H1 (cell line): ENCODE results near the gene PDHB. TPM values are rescaled to one million over a fixed set of nuclear protein-coding genes. Genes with fewer than 3 reads are reported as not detected.

ENCODE experiments used
- CTCF ChIA-PET: fragments of 300-600 bp; sonication (Branson Sonifier 250); formaldehyde crosslinking; loops from one replicate; lab custom pipeline; 2021; ENCODE audit not compliant: partially characterized antibody; lab: Charles Lee
- POLR2A ChIA-PET: fragments of 300-600 bp; sonication (Branson Sonifier 250); formaldehyde crosslinking; loops from one replicate; lab custom pipeline; 2021; ENCODE audit warnings: inconsistent platforms; ENCODE audit not compliant: partially characterized antibody; lab: Charles Lee
- DNase-seq, 2 experiments: peaks; one replicate each; pipeline versions ENCODE4 v3.0.0 to v3.0.0-alpha.2; 2010 to 2022; ENCODE audit warnings: low spot score in 2 of 2, low read depth in 1 of 2, mixed read lengths in 1 of 2
- FAIRE-seq: peaks from 2 replicates; lab custom pipeline; 2011; peaks lifted over from hg19 to GRCh38; lab: Jason Lieb, UNC
- H2AFZ ChIP-seq: 2 replicates; pipeline ENCODE4 v1.8.1; 2012; ENCODE audit warnings: low read length, inconsistent platforms
- H2AK5ac ChIP-seq: 2 replicates; pipeline ENCODE4 v1.6.1; 2013; ENCODE audit warnings: low read depth, low read length
- H2BK120ac ChIP-seq: replicated peaks from 2 replicates; pipeline ENCODE3; 2013; ENCODE audit warnings: low read depth, low read length, inconsistent platforms
- H2BK12ac ChIP-seq: 2 replicates; pipeline ENCODE4 v1.6.1; 2013; ENCODE audit warnings: low read depth, low read length
- H2BK15ac ChIP-seq: 2 replicates; pipeline ENCODE4 v1.6.1; 2013; ENCODE audit warnings: low read length
- H2BK20ac ChIP-seq: 2 replicates; pipeline ENCODE4 v1.6.1; 2013; ENCODE audit warnings: low read length
- H2BK5ac ChIP-seq: 2 replicates; pipeline ENCODE4 v1.6.1; 2013; ENCODE audit warnings: low read depth, low read length
- H3K14ac ChIP-seq: 2 replicates; pipeline ENCODE4 v1.6.1; 2013; ENCODE audit warnings: inconsistent platforms; ENCODE audit not compliant: insufficient read length
- H3K18ac ChIP-seq: 2 replicates; pipeline ENCODE4 v1.6.1; 2013; ENCODE audit warnings: low read length; ENCODE audit errors: extremely low read depth
- H3K23ac ChIP-seq: 2 replicates; pipeline ENCODE4 v1.6.1; 2013; ENCODE audit warnings: inconsistent platforms; ENCODE audit not compliant: insufficient read length
- H3K23me2 ChIP-seq: 2 replicates; pipeline ENCODE4 v1.6.1; 2013; ENCODE audit warnings: low read depth, low read length
- H3K27ac ChIP-seq: 2 replicates; pipeline ENCODE4 v1.6.1; 2011; ENCODE audit warnings: low read depth, low read length, inconsistent platforms
- H3K27me3 ChIP-seq, 4 experiments: replicated peaks in 1 of 4; 1 replicate in 1 of 4; 2 replicates in 3 of 4; pipeline versions ENCODE4 v1.6.1 to v1.8.1; 2011 to 2013; ENCODE audit warnings: low read length in 3 of 4, mild to moderate bottlenecking in 3 of 4, inconsistent platforms in 2 of 4, mixed read lengths in 2 of 4, moderate library complexity in 1 of 4; ENCODE audit not compliant: control insufficient read depth in 3 of 4, insufficient read depth in 3 of 4; ENCODE audit errors: extremely low read depth in 1 of 4
- H3K36me3 ChIP-seq, 4 experiments: 2 replicates each; pipeline versions ENCODE4 v1.6.1 to v1.8.1; 2011 to 2013; ENCODE audit warnings: mild to moderate bottlenecking in 4 of 4, low read length in 3 of 4, moderate library complexity in 2 of 4, control low read depth in 1 of 4, inconsistent platforms in 1 of 4; ENCODE audit not compliant: insufficient read depth in 4 of 4, control insufficient read depth in 2 of 4
- H3K4ac ChIP-seq: replicated peaks from 2 replicates; pipeline ENCODE3; 2013; ENCODE audit warnings: low read length, low read depth, mixed read lengths, inconsistent platforms; ENCODE audit not compliant: insufficient read length
- H3K4me1 ChIP-seq, 4 experiments: replicated peaks in 1 of 4; 1 replicate in 1 of 4; 2 replicates in 3 of 4; pipeline versions ENCODE4 v1.6.1 to v1.8.1; 2011 to 2013; ENCODE audit warnings: low read length in 3 of 4, inconsistent platforms in 2 of 4, mixed read lengths in 1 of 4; ENCODE audit not compliant: insufficient read depth in 4 of 4, control insufficient read depth in 3 of 4
- H3K4me2 ChIP-seq, 2 experiments: 2 replicates each; pipeline versions ENCODE4 v1.6.1 to v1.8.1; 2011 to 2013; ENCODE audit warnings: low read depth in 2 of 2, low read length in 2 of 2, control low read depth in 1 of 2, inconsistent platforms in 1 of 2, mild to moderate bottlenecking in 1 of 2; ENCODE audit not compliant: insufficient read depth in 1 of 2
- H3K4me3 ChIP-seq, 4 experiments: fragments of 200-600, 300-600 bp in 1 of 4; sonication (generic), shearing (Covaris generic), sonication (Bioruptor Twin) in 1 of 4; 2 replicates each; pipeline versions ENCODE4 v1.5.1 to v1.8.1; 2011 to 2016; ENCODE audit warnings: low read length in 4 of 4, low read depth in 3 of 4, control low read depth in 2 of 4, inconsistent platforms in 2 of 4, mild to moderate bottlenecking in 2 of 4, mixed read lengths in 1 of 4, moderate library complexity in 1 of 4; ENCODE audit not compliant: insufficient read depth in 2 of 4; ENCODE audit errors: extremely low read depth in 1 of 4
- H3K56ac ChIP-seq: replicated peaks from 2 replicates; pipeline ENCODE3; 2013; ENCODE audit warnings: low read depth, mild to moderate bottlenecking, mixed read lengths, low read length, inconsistent platforms; ENCODE audit not compliant: insufficient read length
- H3K79me1 ChIP-seq: 2 replicates; pipeline ENCODE4 v1.6.1; 2013; ENCODE audit warnings: low read depth, low read length, control low read depth
- H3K79me2 ChIP-seq, 2 experiments: 2 replicates each; pipeline versions ENCODE4 v1.6.1 to v1.8.1; 2012 to 2013; ENCODE audit warnings: low read length in 2 of 2, mild to moderate bottlenecking in 2 of 2, inconsistent platforms in 1 of 2; ENCODE audit not compliant: insufficient read depth in 2 of 2, control insufficient read depth in 1 of 2
- H3K9ac ChIP-seq, 4 experiments: replicated peaks in 1 of 4; 1 replicate in 1 of 4; 2 replicates in 3 of 4; pipeline versions ENCODE4 v1.6.1 to v1.8.1; 2011 to 2013; ENCODE audit warnings: low read depth in 3 of 4, low read length in 3 of 4, control low read depth in 2 of 4, mild to moderate bottlenecking in 2 of 4, moderate library complexity in 2 of 4, inconsistent platforms in 1 of 4; ENCODE audit errors: extremely low read depth in 1 of 4
- H3K9me3 ChIP-seq, 2 experiments: 2 replicates each; pipeline versions ENCODE4 v1.6.1 to v1.8.1; 2012 to 2013; ENCODE audit warnings: mild to moderate bottlenecking in 2 of 2, moderate library complexity in 2 of 2, control low read depth in 1 of 2, inconsistent platforms in 1 of 2, low read depth in 1 of 2, low read length in 1 of 2, mixed read lengths in 1 of 2; ENCODE audit not compliant: insufficient read depth in 2 of 2
- H4K20me1 ChIP-seq, 2 experiments: replicated peaks in 1 of 2; 2 replicates each; pipeline versions ENCODE3 to v1.8.1; 2011 to 2013; ENCODE audit warnings: inconsistent platforms in 2 of 2, low read length in 2 of 2, mild to moderate bottlenecking in 1 of 2; ENCODE audit not compliant: insufficient read depth in 2 of 2, control insufficient read depth in 1 of 2
- H4K5ac ChIP-seq: 2 replicates; pipeline ENCODE4 v1.6.1; 2013; ENCODE audit warnings: low read length, low read depth, mixed read lengths, inconsistent platforms; ENCODE audit not compliant: insufficient read length
- H4K8ac ChIP-seq: 2 replicates; pipeline ENCODE4 v1.8.0; 2013; ENCODE audit warnings: mild to moderate bottlenecking, moderate library complexity, low read length, inconsistent platforms; ENCODE audit not compliant: insufficient read depth; ENCODE audit errors: extremely low read depth
- H4K91ac ChIP-seq: replicated peaks from 2 replicates; pipeline ENCODE3; 2013; ENCODE audit warnings: low read length, mixed read lengths, inconsistent platforms; ENCODE audit not compliant: insufficient read length
- BACH1 ChIP-seq: IDR thresholded peaks from 2 replicates; pipeline ENCODE4 v1.6.1; 2012; ENCODE audit warnings: low read length, improper control_type of control experiment
- HDAC6 ChIP-seq: IDR thresholded peaks from one replicate; pipeline ENCODE4 v1.7.1; 2012; ENCODE audit warnings: low read depth, mild to moderate bottlenecking, inconsistent platforms, low read length, moderate library complexity
- POU5F1 ChIP-seq: IDR thresholded peaks from 2 replicates; pipeline ENCODE4 v1.6.1; 2011; ENCODE audit warnings: low read depth, mild to moderate bottlenecking, low read length, moderate library complexity
- SP2 ChIP-seq: IDR thresholded peaks from 2 replicates; pipeline ENCODE4 v1.6.1; 2012; ENCODE audit warnings: mild to moderate bottlenecking, low read length, inconsistent platforms
- TAF7 ChIP-seq: optimal IDR thresholded peaks from 2 replicates; pipeline ENCODE3; 2011; ENCODE audit warnings: low read depth, mild to moderate bottlenecking, inconsistent platforms, low read length, moderate library complexity, borderline replicate concordance
- WGBS, 2 experiments: shearing (Covaris generic) in 1 of 2; methylation state at CpG; one replicate each; pipeline versions ENCODE4 v1.1.6 to v1.1.7; 2013 to 2015; ENCODE audit warnings: low lambda C conversion rate in 2 of 2, mixed read lengths in 2 of 2, inconsistent platforms in 1 of 2, low coverage in 1 of 2, missing lambda C conversion rate in 1 of 2; ENCODE audit not compliant: insufficient replicate concordance in 2 of 2, insufficient coverage in 1 of 2, insufficient read length in 1 of 2; ENCODE audit errors: extremely low coverage in 1 of 2, missing lambda C conversion rate in 1 of 2; 5-methylcytosine and 5-hydroxymethylcytosine counted together
- polyA plus RNA-seq, 7 experiments: library from polyadenylated mRNA; depleted of rRNA in 3 of 7; stranded (reverse) in 5 of 7; unstranded in 2 of 7; fragments of >200 nt in 5 of 7; fragments of 200-250 nt in 2 of 7; gene quantifications; 1 replicate in 5 of 7; 2 replicates in 1 of 7; 4 replicates in 1 of 7; pipeline versions ENCODE4 v1.2.1 to v1.2.3, GENCODE V29; 2011 to 2013; ENCODE audit warnings: missing spikeins in 2 of 7, mixed read lengths in 2 of 7
- total RNA-seq: library from RNA; stranded (reverse); fragmentation: NEBNext Ultra II Directional; extraction: Animal tissue kit (Norgen Biotek cat#: 25700); gene quantifications from 2 replicates; pipeline ENCODE4 v1.2.1, GENCODE V29; 2021
- TF ChIP-seq, protein P1 (sequence below): IDR thresholded peaks from 2 replicates; pipeline ENCODE4 v1.6.1; 2012; ENCODE audit warnings: inconsistent platforms

The PDHB gene
- total and polyA plus RNA-seq, 2 of the 8 experiments (the other 6 are each of a cell fraction or from before 2014, with no cell fraction given): 90.4 to 140 TPM

DNA sequence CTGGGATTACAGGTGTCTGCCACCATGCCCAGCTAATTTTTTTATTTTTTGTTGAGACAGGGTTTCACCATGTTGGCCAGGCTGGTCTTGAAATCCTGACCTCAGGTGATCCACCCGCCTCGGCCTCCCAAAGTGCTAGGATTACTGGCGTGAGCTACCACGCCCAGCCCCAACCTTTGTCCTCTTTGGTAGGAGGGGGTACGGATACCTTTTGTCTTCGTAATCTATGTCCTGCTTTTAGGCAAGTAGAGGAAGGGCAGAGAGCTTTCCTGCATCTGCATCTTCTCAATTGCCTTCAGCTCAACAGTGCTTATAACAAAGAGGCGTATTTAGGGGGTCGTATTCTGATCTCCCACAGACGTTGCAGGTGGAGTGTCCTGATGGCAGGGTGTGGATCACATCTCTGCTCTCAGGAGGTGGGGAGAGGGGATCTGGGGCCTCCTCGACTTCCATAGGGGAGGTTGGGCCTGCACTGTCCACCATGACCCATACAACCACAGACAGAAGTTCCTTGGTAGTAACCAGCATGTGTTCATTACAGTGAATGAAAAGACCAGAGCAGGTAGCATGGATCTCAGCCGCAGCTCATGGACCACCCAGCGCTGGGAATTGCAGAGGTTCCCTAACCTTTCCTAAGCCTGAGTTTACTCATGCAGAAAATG is 36.9 kb upstream of the PDHB start:
- Histone ChIP-seq H3K79me1 (no peaks in the 10 kb centered on the region), H3K9ac (no peak overlapping the region), H3K36me3 (no peaks in the 10 kb centered on the region), H2BK120ac (no peak overlapping the region), H3K79me2 (no peaks in the 10 kb centered on the region), H3K27ac (no peak overlapping the region), H4K20me1 (no peaks in the 10 kb centered on the region), H2BK12ac (no peak overlapping the region), H3K18ac (no peak overlapping the region), H2BK15ac (no peak overlapping the region), H3K4me2 (no peak overlapping the region), H3K9me3 (no peaks in the 10 kb centered on the region), H3K4me1 (peaks cover 0 to 7% (median 4%) of the 10 kb centered on the region in 4 experiments; a peak in 4 of 7 replicates), H3K23ac (no peak overlapping the region), H4K91ac (no peak overlapping the region), H4K5ac (no peak overlapping the region), H3K14ac (no peak overlapping the region), H2AFZ (no peak overlapping the region), H3K23me2 (no peaks in the 10 kb centered on the region), H3K27me3 (no peaks in the 10 kb centered on the region), H2AK5ac (no peak overlapping the region), H3K4me3 (no peak overlapping the region), H3K56ac (no peak overlapping the region), H4K8ac (no peak overlapping the region), H3K4ac (no peak overlapping the region), H2BK20ac (no peak overlapping the region), H2BK5ac (no peak overlapping the region)
- ChIA-PET CTCF (interaction anchor here (0.6 to 1.7 kb wide), 8 partner anchors 16 to 166 kb away, joined by 3 to 7 read pairs (median 3); partner anchors contain the start of gene KCTD6), POLR2A (interaction anchor here (0.6 to 1.7 kb wide), 7 partner anchors 21 to 44 kb away, joined by 3 to 5 read pairs (median 4); no protein-coding TSS in a partner anchor)
- WGBS, 2 experiments: 95% methylated on average over 12 of the region's 12 CpGs; no CpG with 5 or more reads in 1 of the 2 experiments
- DNase-seq (no peak), FAIRE-seq (no peak)
- TF ChIP-seq SP2 (no peak), TAF7 (no peak), POU5F1 (no peak), BACH1 (no peak), HDAC6 (no peak)
- TF ChIP-seq, protein P1, sequence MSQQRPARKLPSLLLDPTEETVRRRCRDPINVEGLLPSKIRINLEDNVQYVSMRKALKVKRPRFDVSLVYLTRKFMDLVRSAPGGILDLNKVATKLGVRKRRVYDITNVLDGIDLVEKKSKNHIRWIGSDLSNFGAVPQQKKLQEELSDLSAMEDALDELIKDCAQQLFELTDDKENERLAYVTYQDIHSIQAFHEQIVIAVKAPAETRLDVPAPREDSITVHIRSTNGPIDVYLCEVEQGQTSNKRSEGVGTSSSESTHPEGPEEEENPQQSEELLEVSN: no peak
